HepG2 (cell line): ENCODE results near the gene EPN3. TPM values are rescaled to one million over a fixed set of nuclear protein-coding genes. Genes with fewer than 3 reads are reported as not detected.

Experiments used
- ATF2 ChIP-seq: sonication (generic); formaldehyde crosslinking; IDR thresholded peaks from 2 replicates; pipeline ENCODE4 v1.4.0; 2020; ENCODE audit warnings: missing genetic modification reagents
- GTF2F1 ChIP-seq: fragments of 150-350 bp; IDR thresholded peaks from 2 replicates; pipeline ENCODE4 v1.6.1; 2014; ENCODE audit warnings: low read length
- JUND ChIP-seq: sonication (generic); formaldehyde crosslinking; IDR thresholded peaks from 2 replicates; pipeline ENCODE4 v1.8.0; 2022; ENCODE audit warnings: mild to moderate bottlenecking, missing genetic modification reagents
- KAT7 ChIP-seq: IDR thresholded peaks from 2 replicates; pipeline ENCODE4 v1.6.1; 2018; ENCODE audit warnings: borderline replicate concordance, missing compliant biosample characterization
- SMAD9 ChIP-seq: sonication (generic); formaldehyde crosslinking; IDR thresholded peaks from 2 replicates; pipeline ENCODE4 v1.5.1; 2020; ENCODE audit warnings: mild to moderate bottlenecking, missing genetic modification reagents
- SUZ12 ChIP-seq: fragments of 150-350 bp; IDR thresholded peaks from 2 replicates; pipeline ENCODE4 v1.6.1; 2014; ENCODE audit warnings: low read depth, low read length
- ZNF142 ChIP-seq: sonication (generic); formaldehyde crosslinking; IDR thresholded peaks from 2 replicates; pipeline ENCODE4 v1.4.0; 2020; ENCODE audit warnings: missing genetic modification reagents
- ZNF318 ChIP-seq: sonication (generic); formaldehyde crosslinking; IDR thresholded peaks from 2 replicates; pipeline ENCODE4 v1.4.0; 2020; ENCODE audit warnings: mild to moderate bottlenecking, missing genetic modification reagents
- polyA plus RNA-seq, 8 experiments: library from polyadenylated mRNA; depleted of rRNA in 3 of 8; stranded (reverse) in 7 of 8; unstranded in 1 of 8; fragments of >200 nt; fragmentation: Illumina TruSeq in 4 of 8; extraction: Trizol in 4 of 8; gene quantifications; 2 replicates each; pipeline versions ENCODE4 v1.2.1 to v1.2.3, GENCODE V29; 2011 to 2016; ENCODE audit warnings: low read depth in 4 of 8, missing spikeins in 1 of 8, mixed read lengths in 1 of 8; ENCODE audit not compliant: insufficient read depth in 1 of 8
- total RNA-seq, 5 experiments: library from RNA; depleted of rRNA; stranded (reverse); fragments of >200 nt; fragmentation: Illumina TruSeq; extraction: Trizol; gene quantifications; 2 replicates each; pipeline ENCODE4 v1.2.3, GENCODE V29; 2016; ENCODE audit warnings: low read depth in 1 of 5

The EPN3 gene
- total and polyA plus RNA-seq, 2 of the 13 experiments (the other 11 are each of a cell fraction or from before 2014, with no cell fraction given) = 0.11 to 0.95 TPM

- TF ChIP-seq ZNF318 (CRISPR knock-in tag) (no peak), KAT7 (CRISPR knock-in tag) (no peak), ATF2 (CRISPR knock-in tag) (peak; percentile 61; the same call in 1 of the 2 replicates), GTF2F1 (no peak), SUZ12 (0 out of 2 replicates have a peak, but pooled peaks have one; percentile 19), ZNF142 (CRISPR knock-in tag) (no peak), SMAD9 (CRISPR knock-in tag) (no peak), JUND (CRISPR knock-in tag) (no peak)
These were observed 18.3 kb downstream of the EPN3 start (continued) for GRCh38 chr17:50550661-50551432.
